BE2C (cell line): Measurements from ENCODE around the gene SPTAN1.

Experiments used
- DNase-seq: peaks from one replicate; pipeline ENCODE4 v3.0.0-alpha.2; 2020
- H3K27me3 ChIP-seq: fragments of 250-450 bp; sonication (Bioruptor Pico); 2 replicates; pipeline ENCODE4 v1.5.1; 2020; ENCODE audit warnings: mild to moderate bottlenecking
- H3K36me3 ChIP-seq: fragments of 250-450 bp; sonication (Bioruptor Pico); 2 replicates; pipeline ENCODE4 v1.5.1; 2020; ENCODE audit warnings: mild to moderate bottlenecking
- H3K4me1 ChIP-seq: fragments of 250-450 bp; sonication (Bioruptor Pico); 2 replicates; pipeline ENCODE4 v1.5.1; 2020
- H3K4me3 ChIP-seq: 2 replicates; pipeline ENCODE4 v1.5.1; 2011; ENCODE audit warnings: low read depth, low read length
- H3K9me3 ChIP-seq: fragments of 250-450 bp; sonication (Bioruptor Pico); 2 replicates; pipeline ENCODE4 v1.5.1; 2020
- CTCF ChIP-seq: IDR thresholded peaks from 2 replicates; pipeline ENCODE4 v1.5.1; 2012; ENCODE audit warnings: mild to moderate bottlenecking, low read depth, low read length

The SPTAN1 gene

GRCh38 chr9:128556276-128556675 lies 3.9 kb downstream of the SPTAN1 start:
- no peak for DNase-seq
- Histone ChIP-seq H3K36me3 (no peaks in the 10 kb centered on the region), H3K27me3 (no peaks in the 10 kb centered on the region), H3K9me3 (no peaks in the 10 kb centered on the region), H3K4me3 (no peak overlapping the region), H3K4me1 (peaks cover 12% of the 10 kb centered on the region)
- no peak for TF ChIP-seq CTCF

GRCh38 chr9:128556926-128557634 lies 4.7 kb downstream of the SPTAN1 start:
- Histone ChIP-seq H3K27me3 (no peaks in the 10 kb centered on the region), H3K9me3 (no peaks in the 10 kb centered on the region), H3K4me3 (no peak overlapping the region), H3K36me3 (no peaks in the 10 kb centered on the region), H3K4me1 (peaks cover 10% of the 10 kb centered on the region)
- no peak for TF ChIP-seq CTCF
- DNase-seq: no peak

- DNase-seq: peak; percentile 91
- peak overlapping the region; percentile 49 for H3K4me3 ChIP-seq
- TF ChIP-seq CTCF: no peak
- H3K9me3 ChIP-seq: no peaks in the 10 kb centered on the region
- H3K27me3 ChIP-seq: no peaks in the 10 kb centered on the region
- H3K4me1 ChIP-seq: peaks cover 10% of the 10 kb centered on the region
- no peaks in the 10 kb centered on the region for H3K36me3 ChIP-seq
Measured at GRCh38 chr9:128558431-128559310, 6.3 kb downstream of the SPTAN1 start.

- DNase-seq: no peak
- Histone ChIP-seq H3K9me3 (no peaks in the 10 kb centered on the region), H3K36me3 (peaks cover 31% of the 10 kb centered on the region), H3K4me3 (no peak overlapping the region), H3K27me3 (no peaks in the 10 kb centered on the region), H3K4me1 (no peaks in the 10 kb centered on the region)
- TF ChIP-seq CTCF: no peak
Measured at GRCh38 chr9:128565578-128565977, 13.2 kb downstream of the SPTAN1 start.

GRCh38 chr9:128568470-128569078 lies 16.2 kb downstream of the SPTAN1 start:
- H3K4me1 ChIP-seq: no peaks in the 10 kb centered on the region
- no peak overlapping the region for H3K4me3 ChIP-seq
- peaks cover 47% of the 10 kb centered on the region for H3K36me3 ChIP-seq
- no peak for TF ChIP-seq CTCF
- H3K9me3 ChIP-seq: no peaks in the 10 kb centered on the region
- no peaks in the 10 kb centered on the region for H3K27me3 ChIP-seq
- DNase-seq: no peak

GRCh38 chr9:128575469-128575868 lies 23.1 kb downstream of the SPTAN1 start:
- Histone ChIP-seq H3K27me3 (no peaks in the 10 kb centered on the region), H3K36me3 (peaks cover 73% of the 10 kb centered on the region), H3K4me1 (no peaks in the 10 kb centered on the region), H3K9me3 (no peaks in the 10 kb centered on the region), H3K4me3 (no peak overlapping the region)
- no peak for TF ChIP-seq CTCF
- no peak for DNase-seq
